Mucosa of descending colon (tissue), 3 donors: Measurements from ENCODE around the gene EPAS1. TPM values are rescaled to one million over a fixed set of nuclear protein-coding genes. Genes with fewer than 3 reads are reported as not detected.

Experiments
- ATAC-seq: fragments of 200-7000 bp; cut with Tn5 transposase; one replicate; pipeline ENCODE4 v1.9.1; 2020; ENCODE audit warnings: mild to moderate bottlenecking, moderate library complexity
- DNase-seq, 3 donors: peaks; one replicate each; pipeline ENCODE4 v3.0.0-alpha.2; 2020
- H3K36me3 ChIP-seq: fragments of 200-600 bp; one replicate; pipeline ENCODE4 v1.8.0; 2021; ENCODE audit warnings: low read depth, mild to moderate bottlenecking
- H3K4me1 ChIP-seq: fragments of 200-600 bp; one replicate; pipeline ENCODE4 v1.8.0; 2021; ENCODE audit warnings: low read depth, mild to moderate bottlenecking
- H3K4me3 ChIP-seq: fragments of 200-600 bp; one replicate; pipeline ENCODE4 v1.8.0; 2021; ENCODE audit warnings: mild to moderate bottlenecking
- H3K9me3 ChIP-seq: fragments of 200-600 bp; one replicate; pipeline ENCODE4 v1.8.0; 2021; ENCODE audit warnings: mild to moderate bottlenecking
- CTCF ChIP-seq: fragments of 200-600 bp; IDR thresholded peaks from one replicate; pipeline ENCODE4 v1.8.0; 2022; ENCODE audit warnings: antibody characterized with exemption, mild to moderate bottlenecking
- intact Hi-C, 2 donors: fragments of 100-400 bp; cut with DNase I in 1 of 2; cut with micrococcal nuclease in 1 of 2; formaldehyde crosslinking; loops; one replicate each; pipeline versions ENCODE4 v1.11.0 to v1.11.1; 2022; cut with DNase I, micrococcal nuclease
- total RNA-seq, 3 donors: library from RNA; stranded (reverse); fragmentation: NEBNext Ultra II Directional in 2 of 3; extraction: Animal tissue kit (Norgen Biotek cat#: 25700) in 2 of 3; gene quantifications; one replicate each; pipeline versions ENCODE4 v1.2.1 to v1.2.4, GENCODE V29; 2021 to 2023
- donor health status: DM: no; HTN: no; CAD: no; lungs with moderate emphysema.
- donor health status: DM: no; HTN: no; CAD: no.
- donor health status: DM: no; HTN: yes; CAD: no.

EPAS1 gene
- total RNA-seq, 3 donors from 2014 or later = 126 to 251 (median 150) TPM

DNA sequence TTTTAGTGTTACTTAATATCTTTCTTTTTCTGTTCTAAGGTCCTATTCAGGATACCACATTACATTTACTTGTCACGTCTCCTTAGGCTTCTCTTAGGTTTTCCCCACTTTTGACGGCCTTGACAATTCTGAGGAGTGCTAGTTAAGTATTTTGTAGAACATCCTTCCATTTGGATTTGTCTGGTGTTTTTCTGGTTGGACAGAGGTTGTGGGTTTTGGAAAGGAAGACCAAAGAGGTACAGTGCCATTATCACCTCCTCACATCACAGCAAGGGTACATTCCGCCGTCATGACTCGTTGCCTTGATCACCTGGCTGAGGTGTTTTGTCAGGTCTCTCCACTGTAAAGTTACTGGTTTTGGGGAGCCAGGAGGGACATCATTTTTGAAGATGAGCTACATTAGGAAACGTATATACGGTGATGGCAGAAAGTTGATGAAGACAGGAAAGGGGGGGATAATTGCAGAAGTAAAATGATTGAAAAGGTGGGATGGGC lies 93.7 kb downstream of the EPAS1 start:
- ATAC-seq (no peak), DNase-seq (no peak)
- H3K9me3 ChIP-seq = no peaks in the 10 kb centered on the region
- no peaks in the 10 kb centered on the region for H3K36me3 ChIP-seq
- TF ChIP-seq CTCF = no peak
- H3K4me1 ChIP-seq = no peaks in the 10 kb centered on the region
- intact Hi-C loops = no loop called here
- H3K4me3 ChIP-seq = no peak overlapping the region

GRCh38 chr2:46392561-46393346 lies 95.5 kb downstream of the EPAS1 start:
- DNase-seq (no peak), ATAC-seq (no peak)
- no peaks in the 10 kb centered on the region for H3K36me3 ChIP-seq
- H3K9me3 ChIP-seq = no peaks in the 10 kb centered on the region
- intact Hi-C loops = no loop called here
- TF ChIP-seq CTCF = no peak
- no peaks in the 10 kb centered on the region for H3K4me1 ChIP-seq
- H3K4me3 ChIP-seq = no peak overlapping the region

DNA sequence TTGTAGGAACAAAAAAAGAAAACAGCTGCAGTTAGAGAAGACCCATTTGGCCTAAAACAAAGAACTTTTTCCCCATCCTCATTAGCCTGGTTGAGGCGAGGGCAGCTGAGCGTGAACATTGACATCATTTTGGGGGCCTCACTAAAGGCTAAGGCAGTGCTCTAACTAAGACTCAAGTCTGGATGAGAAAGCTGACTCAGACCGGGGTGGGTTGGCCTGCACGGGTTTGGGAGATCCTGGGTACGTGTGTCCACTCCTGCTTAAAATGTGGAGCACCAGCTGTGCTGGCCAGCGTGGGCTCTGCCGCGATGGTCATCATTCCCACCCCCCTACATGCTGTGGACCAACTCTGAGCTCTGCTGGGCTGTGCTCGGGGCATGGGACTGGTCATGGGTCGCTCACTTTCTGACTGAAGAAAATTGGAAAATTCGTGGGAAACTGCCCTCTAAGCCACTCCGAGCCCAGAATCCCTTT lies 96.2 kb downstream of the EPAS1 start:
- Histone ChIP-seq H3K4me3 (no peak overlapping the region), H3K36me3 (no peaks in the 10 kb centered on the region), H3K4me1 (no peaks in the 10 kb centered on the region), H3K9me3 (no peaks in the 10 kb centered on the region)
- ATAC-seq = no peak
- intact Hi-C loops = no loop called here
- DNase-seq = no peak
- TF ChIP-seq CTCF = no peak

GRCh38 chr2:46393865-46394264 lies 96.7 kb downstream of the EPAS1 start:
- no peaks in the 10 kb centered on the region for H3K36me3 ChIP-seq
- intact Hi-C loops = no loop called here

More at GRCh38 chr2:46393865-46394264, 96.7 kb downstream of the EPAS1 start:
- Histone ChIP-seq H3K9me3 (no peaks in the 10 kb centered on the region), H3K4me1 (no peaks in the 10 kb centered on the region), H3K4me3 (no peak overlapping the region)
- ATAC-seq (no peak), DNase-seq (no peak)
- no peak for TF ChIP-seq CTCF
